BE2C (cell line): Measurements from ENCODE around the gene PTP4A2.
"Not testable (repeated sequence)": the region's sequence is repeated elsewhere in the genome, so short reads cannot be mapped to it uniquely, and the experiment has no call there.

Source experiments
- DNase-seq: peaks from one replicate; pipeline ENCODE4 v3.0.0-alpha.2; 2020
- H3K27me3 ChIP-seq: fragments of 250-450 bp; sonication (Bioruptor Pico); 2 replicates; pipeline ENCODE4 v1.5.1; 2020; ENCODE audit warnings: mild to moderate bottlenecking
- H3K36me3 ChIP-seq: fragments of 250-450 bp; sonication (Bioruptor Pico); 2 replicates; pipeline ENCODE4 v1.5.1; 2020; ENCODE audit warnings: mild to moderate bottlenecking
- H3K4me1 ChIP-seq: fragments of 250-450 bp; sonication (Bioruptor Pico); 2 replicates; pipeline ENCODE4 v1.5.1; 2020
- H3K4me3 ChIP-seq: 2 replicates; pipeline ENCODE4 v1.5.1; 2011; ENCODE audit warnings: low read depth, low read length
- H3K9me3 ChIP-seq: fragments of 250-450 bp; sonication (Bioruptor Pico); 2 replicates; pipeline ENCODE4 v1.5.1; 2020
- TF ChIP-seq, protein P1 (sequence below): IDR thresholded peaks from 2 replicates; pipeline ENCODE4 v1.5.1; 2012; ENCODE audit warnings: mild to moderate bottlenecking, low read depth, low read length

The PTP4A2 gene

DNA sequence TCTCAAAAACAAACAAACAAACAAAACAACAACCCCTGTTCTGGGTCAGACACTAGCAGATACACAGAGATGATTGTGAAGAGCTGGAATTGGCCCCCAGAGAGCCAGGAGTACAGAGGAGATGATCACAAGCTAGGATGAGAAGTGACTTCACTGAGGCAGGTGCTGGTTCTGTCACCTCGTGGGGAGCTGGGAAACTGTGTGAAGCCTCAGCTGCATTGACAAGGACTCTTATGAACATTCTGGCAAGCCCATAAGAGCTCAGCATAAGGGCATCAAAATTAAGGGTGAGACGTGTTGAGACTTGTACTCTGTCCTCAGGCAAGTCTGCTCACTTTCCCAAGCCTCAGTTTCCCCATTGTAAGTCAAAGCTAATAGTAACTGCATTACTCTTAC lies 14.7 kb upstream of the PTP4A2 start:
- no peak for DNase-seq

DNA sequence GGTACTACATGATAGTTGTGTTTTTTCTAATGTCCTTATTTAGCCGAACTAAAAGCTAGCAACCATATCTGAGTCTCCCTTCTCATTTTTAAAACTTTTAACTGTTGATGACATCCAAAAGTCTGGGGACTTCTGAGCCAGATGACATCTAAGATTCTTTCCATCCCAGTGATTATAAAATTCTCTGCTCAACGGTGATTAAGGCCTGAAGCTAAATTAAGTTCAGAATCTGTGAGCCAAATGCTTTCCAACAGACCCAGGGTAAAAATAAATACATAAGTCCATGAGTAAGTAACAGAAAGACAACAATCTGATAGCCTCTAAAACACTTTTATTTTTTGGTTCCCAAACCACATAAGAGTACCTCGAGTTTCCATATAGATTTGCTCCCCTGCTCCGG lies 13.1 kb upstream of the PTP4A2 start:
- TF ChIP-seq, protein P1, sequence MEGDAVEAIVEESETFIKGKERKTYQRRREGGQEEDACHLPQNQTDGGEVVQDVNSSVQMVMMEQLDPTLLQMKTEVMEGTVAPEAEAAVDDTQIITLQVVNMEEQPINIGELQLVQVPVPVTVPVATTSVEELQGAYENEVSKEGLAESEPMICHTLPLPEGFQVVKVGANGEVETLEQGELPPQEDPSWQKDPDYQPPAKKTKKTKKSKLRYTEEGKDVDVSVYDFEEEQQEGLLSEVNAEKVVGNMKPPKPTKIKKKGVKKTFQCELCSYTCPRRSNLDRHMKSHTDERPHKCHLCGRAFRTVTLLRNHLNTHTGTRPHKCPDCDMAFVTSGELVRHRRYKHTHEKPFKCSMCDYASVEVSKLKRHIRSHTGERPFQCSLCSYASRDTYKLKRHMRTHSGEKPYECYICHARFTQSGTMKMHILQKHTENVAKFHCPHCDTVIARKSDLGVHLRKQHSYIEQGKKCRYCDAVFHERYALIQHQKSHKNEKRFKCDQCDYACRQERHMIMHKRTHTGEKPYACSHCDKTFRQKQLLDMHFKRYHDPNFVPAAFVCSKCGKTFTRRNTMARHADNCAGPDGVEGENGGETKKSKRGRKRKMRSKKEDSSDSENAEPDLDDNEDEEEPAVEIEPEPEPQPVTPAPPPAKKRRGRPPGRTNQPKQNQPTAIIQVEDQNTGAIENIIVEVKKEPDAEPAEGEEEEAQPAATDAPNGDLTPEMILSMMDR, result no peak
- Histone ChIP-seq H3K4me1 (no peaks in the 10 kb centered on the region), H3K27me3 (no peaks in the 10 kb centered on the region), H3K9me3 (no peaks in the 10 kb centered on the region), H3K4me3 (no peak overlapping the region), H3K36me3 (no peaks in the 10 kb centered on the region)
- no peak for DNase-seq

More for the DNA sequence above, 14.7 kb upstream of the PTP4A2 start:
- Histone ChIP-seq H3K36me3 (no peaks in the 10 kb centered on the region), H3K27me3 (no peaks in the 10 kb centered on the region), H3K4me1 (no peaks in the 10 kb centered on the region), H3K4me3 (no peak overlapping the region), H3K9me3 (no peaks in the 10 kb centered on the region)
- TF ChIP-seq, protein P1, result no peak

DNA sequence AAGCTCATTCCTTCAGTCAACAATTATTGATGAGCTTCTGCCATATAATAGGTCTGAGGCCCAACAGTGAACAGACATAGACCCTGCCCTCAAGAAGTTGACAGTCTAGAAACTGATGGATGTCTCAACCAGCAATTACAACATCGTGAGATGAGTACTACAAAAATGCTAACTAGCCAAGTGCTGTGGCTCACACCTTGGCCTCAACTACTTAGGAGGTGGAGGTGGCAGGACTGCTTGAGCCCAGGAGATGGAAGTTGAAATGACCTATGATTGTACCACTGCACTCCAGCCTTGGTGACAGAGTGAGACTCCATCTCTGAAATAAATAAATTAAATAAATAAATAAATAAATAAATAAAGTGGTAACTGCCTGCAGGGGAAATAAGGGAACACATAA lies 11.7 kb upstream of the PTP4A2 start:
- TF ChIP-seq, protein P1, result no peak
- H3K4me3 ChIP-seq, result no peak overlapping the region
- H3K9me3 ChIP-seq, result no peaks in the 10 kb centered on the region
- H3K36me3 ChIP-seq, result no peaks in the 10 kb centered on the region
- no peaks in the 10 kb centered on the region for H3K4me1 ChIP-seq
- no peaks in the 10 kb centered on the region for H3K27me3 ChIP-seq
- DNase-seq, result no peak

DNA sequence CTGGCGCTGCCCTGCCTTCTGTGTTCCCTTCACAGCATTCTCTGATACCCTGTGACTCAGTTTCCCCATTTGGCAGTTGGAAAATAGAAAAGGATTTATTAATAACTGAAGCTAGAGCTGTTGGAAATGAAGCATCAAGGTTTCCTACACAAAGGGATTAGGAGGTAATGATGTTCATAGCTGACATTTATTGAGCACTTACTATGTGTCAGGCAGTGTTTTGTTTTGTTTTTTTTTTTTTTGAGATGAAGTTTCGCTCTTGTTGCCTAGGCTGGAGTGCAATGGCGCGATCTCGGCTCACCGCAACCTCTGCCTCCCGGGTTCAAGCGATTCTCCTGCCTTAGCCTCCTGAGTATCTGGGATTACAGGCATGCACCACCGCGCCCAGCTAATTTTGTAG lies 7.5 kb upstream of the PTP4A2 start:
- H3K4me1 ChIP-seq, DNase-seq, H3K4me3 ChIP-seq, H3K27me3 ChIP-seq, H3K9me3 ChIP-seq, H3K36me3 ChIP-seq: not testable (repeated sequence)

DNA sequence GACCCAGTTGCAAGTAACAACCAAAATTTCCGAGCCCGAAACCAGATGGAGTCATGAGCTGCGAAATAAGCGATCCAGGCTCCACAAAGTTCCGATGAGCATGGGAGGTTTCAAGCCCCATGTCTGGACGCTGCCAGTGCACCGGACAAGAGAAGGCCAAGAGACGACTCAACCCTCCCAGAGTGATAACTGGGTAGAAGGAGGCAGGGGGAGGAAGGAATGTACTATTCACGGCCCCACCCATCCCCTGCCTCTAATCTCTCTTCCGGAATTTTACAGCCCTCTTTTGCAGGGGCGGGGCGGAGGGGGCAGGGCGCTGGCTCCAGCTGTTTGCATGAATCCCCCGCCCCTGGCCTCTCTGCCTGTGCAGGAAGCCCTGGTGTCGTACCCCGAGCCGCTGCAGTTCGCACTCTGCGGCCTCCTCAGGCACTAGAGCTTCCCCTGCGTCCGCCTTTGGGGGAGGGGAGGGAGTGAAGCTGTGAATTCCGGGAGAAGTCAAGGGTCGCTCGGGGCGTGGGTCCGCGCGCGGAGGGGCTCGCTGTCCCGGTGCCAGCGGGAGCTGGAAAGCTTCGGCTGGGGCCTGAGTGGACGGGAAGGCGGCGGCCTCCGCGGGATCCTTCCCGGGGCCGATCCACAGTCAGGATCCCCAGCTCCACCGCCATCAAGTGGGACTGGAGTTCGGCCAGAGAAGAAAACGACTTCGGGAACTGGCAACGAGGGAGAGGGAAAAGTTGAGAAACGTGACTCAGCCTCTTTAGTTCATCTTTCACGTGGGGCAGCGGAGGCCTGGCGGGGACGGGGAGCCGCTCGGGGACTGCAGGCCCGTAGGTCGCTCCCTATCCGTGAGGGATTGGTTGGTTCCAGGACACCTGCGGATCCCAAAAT lies 6.3 kb upstream of the PTP4A2 start:
- DNase-seq, result no peak
- H3K4me1 ChIP-seq, result no peaks in the 10 kb centered on the region
- no peak overlapping the region for H3K4me3 ChIP-seq
- no peaks in the 10 kb centered on the region for H3K36me3 ChIP-seq
- no peaks in the 10 kb centered on the region for H3K9me3 ChIP-seq
- no peaks in the 10 kb centered on the region for H3K27me3 ChIP-seq
- TF ChIP-seq, protein P1, result no peak

DNA sequence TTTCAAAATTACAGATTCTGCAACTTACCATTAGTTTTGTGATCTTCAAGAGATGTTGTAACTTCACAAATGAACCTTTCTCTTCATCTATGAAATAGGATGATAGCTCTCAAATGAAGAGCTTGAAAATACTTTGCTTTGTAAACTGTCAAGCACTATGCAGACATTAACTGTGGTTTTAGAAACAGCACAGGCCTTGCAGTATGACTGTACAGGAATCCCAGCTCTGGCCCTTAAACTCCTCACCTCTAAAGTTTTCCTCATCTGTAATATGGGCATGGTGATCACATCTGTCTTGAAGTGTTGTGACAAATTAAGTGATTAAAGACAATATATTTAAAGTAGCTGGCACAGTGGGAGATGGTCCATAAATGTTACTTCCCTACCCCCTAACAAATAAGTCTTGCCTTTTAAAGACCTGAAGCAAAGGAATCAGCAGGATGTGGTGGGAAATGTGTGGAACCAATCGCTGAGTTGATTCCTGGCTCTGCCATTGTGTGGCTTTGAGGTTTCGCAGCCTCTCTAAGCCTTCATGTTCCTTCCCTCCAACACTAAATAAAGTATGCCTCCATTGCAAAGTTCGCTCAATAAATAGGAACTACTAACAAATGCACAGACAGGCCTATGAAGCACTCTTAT lies 5.5 kb upstream of the PTP4A2 start:
- no peak for DNase-seq
- TF ChIP-seq, protein P1, result no peak
- Histone ChIP-seq H3K27me3 (no peaks in the 10 kb centered on the region), H3K4me1 (no peaks in the 10 kb centered on the region), H3K9me3 (no peaks in the 10 kb centered on the region), H3K4me3 (no peak overlapping the region), H3K36me3 (no peaks in the 10 kb centered on the region)

DNA sequence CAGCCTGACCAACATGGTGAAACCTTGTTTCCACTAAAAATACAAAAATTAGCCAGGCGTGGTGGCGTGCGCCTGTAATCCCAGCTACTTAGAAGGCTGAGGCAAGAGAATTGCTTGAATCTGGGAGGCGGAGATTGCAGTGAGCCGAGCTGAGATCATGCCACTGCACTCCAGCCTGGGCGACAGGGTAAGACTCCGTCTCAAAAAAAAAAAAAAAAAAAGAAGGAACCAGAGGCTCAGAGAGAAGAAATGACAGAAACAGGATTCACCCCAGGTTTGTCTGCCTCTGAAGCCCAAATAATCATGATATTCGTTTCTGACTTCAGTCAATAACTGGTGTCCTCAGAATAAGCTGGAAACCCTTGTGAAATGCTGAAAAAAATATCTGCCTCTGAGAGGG lies 3.9 kb upstream of the PTP4A2 start:
- H3K4me1 ChIP-seq, H3K27me3 ChIP-seq, DNase-seq, H3K36me3 ChIP-seq, H3K9me3 ChIP-seq, H3K4me3 ChIP-seq: not testable (repeated sequence)
